ENCODE data around the gene OGFOD2.

GRCh38 chr12:123028475-123028874, 53.4 kb downstream of the OGFOD2 start:
- TF ChIP-seq CTCF (conservative IDR thresholded peaks at IDR 0.05; ENCODE audit: low read length) = no peak
- no peak for TF ChIP-seq EZH2phosphoT487 (IDR thresholded peaks at IDR 0.05; ENCODE audit: borderline replicate concordance, low read depth, low read length)
